GM18505 (cell line): ENCODE results near the gene CDKN1B.

Experiments
- ATAC-seq: cut with Tn5 transposase; IDR thresholded peaks from one replicate; pipeline ENCODE4 v1.9.1; 2021; ENCODE audit not compliant: unreplicated experiment
- POLR2A ChIP-seq: IDR thresholded peaks from 4 replicates; pipeline ENCODE4 v1.6.1; 2011; ENCODE audit warnings: borderline replicate concordance; ENCODE audit not compliant: insufficient read depth, insufficient read length; ENCODE audit errors: extremely low read depth

Gene CDKN1B

GRCh38 chr12:12715459-12716150 is 1.6 kb upstream of the CDKN1B start:
- TF ChIP-seq POLR2A = peak; percentile 45
- ATAC-seq = no peak

- TF ChIP-seq POLR2A = no peak
- ATAC-seq = no peak
These were observed 896 bp upstream of the CDKN1B start for GRCh38 chr12:12716151-12716792.

- TF ChIP-seq POLR2A = no peak
- ATAC-seq = peak; percentile 7
These were observed 615 bp downstream of the CDKN1B start for GRCh38 chr12:12717586-12718380.

DNA sequence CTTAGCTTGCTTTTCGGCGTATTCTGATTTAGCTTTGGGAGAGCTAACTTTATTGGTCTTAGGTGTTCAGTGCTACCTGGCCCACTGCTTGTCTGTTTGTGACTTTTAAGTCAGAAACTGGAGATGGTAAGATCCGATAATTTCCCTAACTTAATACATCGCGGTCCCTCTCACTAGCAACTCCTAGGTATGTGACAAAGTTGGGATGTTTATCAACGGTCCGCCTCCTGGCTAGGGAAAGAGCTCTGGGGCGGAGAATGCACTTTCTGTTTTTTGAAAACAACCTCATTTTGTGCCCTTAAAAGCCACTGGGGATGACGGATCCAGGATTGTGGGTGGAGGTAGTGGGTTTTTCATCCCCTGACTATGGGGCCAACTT is 1.2 kb downstream of the CDKN1B start:
- TF ChIP-seq POLR2A = no peak
- no peak for ATAC-seq

- TF ChIP-seq POLR2A = no peak
- ATAC-seq = no peak
These were observed 1.7 kb downstream of the CDKN1B start for GRCh38 chr12:12718853-12719252.

- ATAC-seq = no peak
- no peak for TF ChIP-seq POLR2A
These were observed 2.3 kb downstream of the CDKN1B start for GRCh38 chr12:12719496-12719895.

- no peak for ATAC-seq
These were observed 2.9 kb downstream of the CDKN1B start for GRCh38 chr12:12720052-12720451.

GRCh38 chr12:12720672-12721161 is 3.5 kb downstream of the CDKN1B start:
- TF ChIP-seq POLR2A = no peak
- no peak for ATAC-seq

More at GRCh38 chr12:12720052-12720451, 2.9 kb downstream of the CDKN1B start:
- TF ChIP-seq POLR2A = no peak

- no peak for TF ChIP-seq POLR2A
- no peak for ATAC-seq
These were observed 4.1 kb downstream of the CDKN1B start for GRCh38 chr12:12721176-12721751.

GRCh38 chr12:12721814-12722434 is 4.8 kb downstream of the CDKN1B start:
- ATAC-seq = no peak
- no peak for TF ChIP-seq POLR2A

- peak; percentile 15 for TF ChIP-seq POLR2A
- ATAC-seq = no peak
These were observed 5.4 kb downstream of the CDKN1B start for GRCh38 chr12:12722435-12723148.

- no peak for TF ChIP-seq POLR2A
These were observed 6.0 kb downstream of the CDKN1B start for GRCh38 chr12:12723149-12723680.

More at GRCh38 chr12:12723149-12723680, 6.0 kb downstream of the CDKN1B start:
- ATAC-seq = no peak
